ENCODE measurements around the gene NLGN4X.

The NLGN4X gene

GRCh38 chrX:6149060-6149872 lies 79.4 kb downstream of the NLGN4X start:
- DNase-seq, result no peak

- DNase-seq, result no peak
These were observed 94.4 kb downstream of the NLGN4X start for GRCh38 chrX:6134255-6134654.

DNA sequence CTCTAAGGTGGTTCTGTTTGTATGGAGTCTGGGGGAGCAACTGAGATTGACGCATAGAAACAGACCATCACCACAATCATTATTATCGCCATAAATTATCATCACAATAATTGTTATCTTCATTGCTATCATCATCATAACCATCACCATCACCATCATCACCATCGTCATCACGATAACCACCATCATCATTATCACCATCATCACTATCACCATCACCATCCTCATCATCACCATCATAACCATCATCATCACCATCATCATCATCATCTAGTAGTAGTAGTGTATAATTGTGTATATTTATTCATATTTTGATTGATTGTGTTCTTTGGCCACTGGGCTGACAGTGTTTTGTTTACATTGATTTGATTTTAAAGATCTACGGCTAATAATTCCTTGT lies 95.7 kb downstream of the NLGN4X start:
- DNase-seq, result no peak

- no peak for DNase-seq
These were observed 97.4 kb downstream of the NLGN4X start for GRCh38 chrX:6131287-6131686.

DNA sequence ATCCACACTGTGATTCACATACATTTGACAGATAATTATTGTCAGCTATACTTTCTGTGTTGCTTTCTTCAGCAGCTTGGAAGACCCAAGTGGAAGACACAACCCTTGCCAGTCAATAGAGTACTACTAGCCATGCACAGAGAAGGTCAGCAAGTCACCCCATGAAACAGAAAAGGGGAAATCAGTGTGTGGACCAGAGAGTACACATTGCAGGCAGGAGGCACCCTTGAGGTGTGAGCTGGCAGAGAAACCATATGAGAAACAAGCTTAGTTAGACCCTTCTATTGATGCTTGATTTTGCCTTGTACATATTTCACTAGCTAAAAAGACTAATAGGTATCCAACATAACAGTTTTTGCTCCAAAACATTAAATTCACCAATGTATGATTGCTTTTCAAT lies 99.5 kb downstream of the NLGN4X start:
- no peak for DNase-seq

DNA sequence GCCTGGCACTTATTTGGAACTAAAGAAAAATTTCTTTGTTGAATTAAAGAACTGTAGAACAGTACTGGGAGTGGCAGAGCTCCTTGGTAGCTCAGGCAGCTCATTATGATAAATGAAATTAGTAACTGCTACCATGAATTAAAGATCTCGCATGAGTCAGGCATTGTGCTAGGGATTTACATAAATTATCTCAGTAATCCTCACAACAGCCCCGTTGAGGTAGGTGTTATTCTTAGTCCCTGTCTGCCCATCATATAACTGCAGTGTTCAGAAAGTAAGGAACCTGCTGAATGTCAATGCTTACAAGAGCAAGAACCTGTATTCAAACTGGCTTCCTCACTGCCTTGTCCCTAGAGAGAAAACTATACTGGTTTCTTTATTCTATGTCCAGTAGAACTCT lies 108.3 kb downstream of the NLGN4X start:
- no peak for DNase-seq

DNA sequence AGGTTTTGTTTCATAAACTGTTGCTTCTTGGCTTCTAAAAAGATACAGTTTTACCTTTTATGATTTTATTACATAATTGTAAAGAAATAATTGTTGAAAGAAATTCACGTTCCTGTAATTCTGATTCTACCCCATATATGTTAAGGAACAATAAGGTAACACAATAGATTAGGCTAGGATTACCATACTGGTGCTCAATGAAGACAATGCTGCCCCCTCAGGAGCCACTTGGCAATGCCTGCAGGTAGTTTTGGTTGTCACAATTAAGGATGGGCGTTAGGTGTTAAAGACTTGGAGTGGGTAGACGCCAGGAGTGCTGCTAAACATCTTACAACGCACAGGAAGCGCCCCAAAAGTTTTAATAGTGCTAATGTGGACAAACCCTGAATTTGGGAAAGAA lies 133.2 kb downstream of the NLGN4X start:
- no peak for DNase-seq

- no peak for DNase-seq
These were observed 154.1 kb downstream of the NLGN4X start for GRCh38 chrX:6074532-6074931.

- DNase-seq, result no peak
These were observed 156.9 kb downstream of the NLGN4X start for GRCh38 chrX:6071731-6072130.

GRCh38 chrX:6067600-6067999 lies 161.1 kb downstream of the NLGN4X start:
- no peak for DNase-seq

DNA sequence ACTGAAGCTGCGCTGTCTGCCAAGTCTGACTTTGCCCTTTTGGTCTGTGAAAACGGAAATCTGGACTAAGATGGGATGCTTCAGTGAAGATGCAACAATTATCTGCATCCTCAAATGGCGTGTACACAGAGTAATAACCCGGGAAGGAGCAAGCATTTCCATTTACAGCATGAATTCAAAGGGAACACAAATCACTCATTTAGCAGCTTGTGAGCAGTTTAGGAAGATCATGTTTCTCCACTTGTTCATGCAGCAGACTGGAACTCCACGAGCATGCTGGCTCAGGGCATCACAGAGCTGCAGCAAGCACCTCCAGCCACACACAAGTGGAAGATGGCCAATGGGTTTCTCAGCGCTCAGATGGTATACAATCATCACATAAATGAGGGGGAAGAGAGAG lies 175.5 kb downstream of the NLGN4X start:
- DNase-seq, result no peak

GRCh38 chrX:6052111-6052745 lies 176.4 kb downstream of the NLGN4X start:
- no peak for DNase-seq

GRCh38 chrX:6049132-6049531 lies 179.5 kb downstream of the NLGN4X start:
- DNase-seq, result no peak

GRCh38 chrX:6041630-6042029 lies 187.0 kb downstream of the NLGN4X start:
- DNase-seq, result no peak

DNA sequence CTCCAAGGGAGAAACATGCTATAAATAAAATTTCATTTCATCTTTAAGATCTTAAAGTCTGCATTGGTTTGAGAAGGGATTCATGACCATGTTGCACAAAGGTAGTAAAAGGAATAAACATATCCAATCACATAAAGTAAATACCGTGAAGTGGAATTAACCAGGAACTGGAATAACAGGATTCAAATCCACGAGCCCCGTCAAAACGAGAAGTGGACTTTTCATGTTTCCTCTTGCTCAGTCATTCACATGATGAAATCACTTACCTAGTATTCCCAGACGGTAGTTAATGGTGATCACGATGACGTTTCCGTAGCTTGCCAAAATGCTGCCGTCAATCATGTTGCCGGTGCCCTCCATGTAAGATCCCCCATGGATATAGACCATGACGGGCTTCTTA lies 199.7 kb downstream of the NLGN4X start:
- DNase-seq, result no peak

- DNase-seq, result no peak
These were observed 201.7 kb downstream of the NLGN4X start for GRCh38 chrX:6026980-6027379.

DNA sequence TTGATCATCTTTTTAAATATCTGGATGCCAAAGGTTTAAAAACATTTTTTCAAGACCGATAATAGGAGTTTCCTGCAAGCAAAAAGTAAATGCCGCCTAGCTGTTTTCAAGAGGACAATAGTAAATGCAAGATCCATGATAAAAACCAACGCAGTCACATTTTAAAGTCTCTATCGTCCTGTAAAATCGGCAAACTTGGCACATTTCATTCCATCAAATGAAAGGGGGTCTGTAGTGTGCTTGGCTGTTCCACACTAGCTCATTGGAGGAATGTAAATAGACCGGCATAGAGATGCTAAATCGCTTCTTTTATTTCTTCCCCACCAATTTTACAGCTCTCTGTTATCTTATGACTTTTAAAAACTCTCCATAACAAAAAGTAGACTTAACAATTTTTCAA lies 202.2 kb downstream of the NLGN4X start:
- no peak for DNase-seq

DNA sequence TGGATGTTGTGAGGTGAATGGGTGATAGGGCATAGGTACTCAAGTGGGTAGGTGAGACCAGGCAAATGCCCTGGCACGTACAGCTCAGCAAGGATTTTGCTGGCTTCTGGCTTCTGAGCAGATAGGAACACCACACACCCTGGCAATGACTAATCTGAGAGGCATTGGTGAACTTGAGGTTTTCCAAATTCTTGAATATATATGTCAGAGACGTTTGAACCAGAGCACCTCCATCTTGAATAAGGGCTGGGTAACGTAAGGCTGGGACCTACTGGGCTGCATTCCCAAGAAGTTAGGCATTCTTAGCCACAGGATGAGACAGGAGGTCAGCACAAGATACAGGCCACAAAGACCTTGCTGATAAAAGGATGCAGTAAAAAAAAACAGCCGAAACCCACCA lies 204.5 kb downstream of the NLGN4X start:
- DNase-seq, result no peak

DNA sequence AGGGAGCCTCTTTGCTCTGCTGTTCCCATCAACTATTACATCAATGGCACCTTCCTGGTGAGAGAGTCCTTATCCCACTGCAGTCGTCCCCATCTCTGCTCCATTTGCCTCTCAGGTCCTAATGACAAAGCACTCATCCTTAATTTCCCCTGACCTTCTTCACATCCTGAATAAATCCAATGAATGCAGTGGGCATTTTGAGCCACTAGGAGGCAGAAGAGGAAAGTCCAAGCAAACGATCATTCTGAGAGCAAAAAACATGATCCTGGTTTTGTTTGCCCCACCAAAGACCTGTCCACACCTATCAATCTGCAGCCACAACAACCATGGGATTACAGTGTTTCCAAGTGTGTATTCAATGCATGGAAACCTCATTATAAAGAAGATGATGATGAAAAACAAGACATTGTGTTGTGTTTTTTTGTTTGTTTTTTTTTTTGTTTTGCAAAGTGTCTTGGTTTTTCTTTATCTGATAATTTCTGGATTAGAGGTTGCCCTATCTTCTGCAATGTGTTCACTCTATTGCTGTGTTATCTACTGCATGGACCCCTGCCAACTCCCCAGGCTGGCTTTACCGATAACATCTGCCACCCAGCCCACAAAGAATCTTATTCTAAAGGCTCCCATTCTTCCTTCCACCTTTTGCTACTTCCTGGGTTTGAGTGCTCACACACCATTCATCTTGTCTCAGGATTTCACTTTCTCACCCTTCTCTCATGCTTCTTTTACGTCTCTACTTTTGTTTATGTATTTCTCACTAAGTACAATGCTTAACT lies 207.2 kb downstream of the NLGN4X start:
- DNase-seq, result peak; percentile 10 to 17

DNA sequence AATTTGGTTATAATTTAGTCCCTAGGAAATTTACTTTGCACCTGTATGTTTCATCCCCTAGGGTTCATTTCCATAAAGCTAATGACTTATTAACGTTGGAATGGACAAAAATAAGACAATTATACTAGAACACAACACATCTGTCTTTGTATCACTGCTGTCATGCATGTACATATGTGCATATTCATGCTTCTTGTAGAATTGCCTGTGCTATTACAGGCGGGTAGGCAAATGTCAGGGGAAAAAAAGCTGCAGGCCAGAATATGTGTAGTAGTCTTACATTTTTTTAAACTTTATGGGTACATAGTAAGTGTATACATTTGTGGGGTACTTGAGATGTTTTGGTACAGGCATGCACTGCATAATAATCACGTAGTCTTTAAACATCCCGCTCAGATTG lies 209.6 kb downstream of the NLGN4X start:
- no peak for DNase-seq

DNA sequence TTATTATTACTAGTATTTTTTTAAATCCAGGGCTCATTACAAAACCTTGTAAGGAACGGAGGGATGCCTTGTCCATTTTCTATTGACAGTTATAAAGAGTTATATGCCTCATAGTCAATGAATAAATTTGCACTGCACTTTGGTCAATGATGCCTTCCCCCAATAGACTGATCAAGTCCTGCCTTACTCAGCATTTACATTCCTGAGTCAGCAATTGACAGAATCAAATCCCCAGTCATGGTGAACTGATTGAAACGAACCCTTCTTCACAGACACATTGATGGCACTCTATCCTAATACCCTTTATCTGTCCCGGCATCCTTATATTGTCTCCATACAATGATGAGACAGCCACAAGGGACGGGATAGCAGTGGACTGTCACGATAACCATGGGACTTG lies 213.2 kb downstream of the NLGN4X start:
- no peak for DNase-seq

GRCh38 chrX:6012357-6012756 lies 216.3 kb downstream of the NLGN4X start:
- no peak for DNase-seq

DNA sequence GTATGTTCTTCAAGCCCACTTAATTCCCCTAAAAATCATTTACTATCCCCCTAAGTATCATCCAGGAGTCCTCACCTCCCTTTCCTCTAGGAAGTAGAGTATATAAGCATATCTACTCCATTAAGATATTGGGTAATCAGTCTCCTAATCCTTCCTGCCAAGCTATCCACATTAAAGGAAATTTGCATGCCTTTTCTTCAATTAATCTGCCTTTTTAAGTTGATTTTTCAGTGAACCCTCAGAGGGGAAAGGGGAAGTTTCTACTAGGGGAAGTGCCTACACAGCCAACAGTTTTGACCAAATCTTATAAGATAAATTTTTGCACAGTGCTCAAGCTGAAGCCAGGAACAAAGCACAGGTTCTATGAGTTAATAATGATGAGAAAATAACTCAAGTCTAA lies 222.8 kb downstream of the NLGN4X start:
- no peak for DNase-seq

DNA sequence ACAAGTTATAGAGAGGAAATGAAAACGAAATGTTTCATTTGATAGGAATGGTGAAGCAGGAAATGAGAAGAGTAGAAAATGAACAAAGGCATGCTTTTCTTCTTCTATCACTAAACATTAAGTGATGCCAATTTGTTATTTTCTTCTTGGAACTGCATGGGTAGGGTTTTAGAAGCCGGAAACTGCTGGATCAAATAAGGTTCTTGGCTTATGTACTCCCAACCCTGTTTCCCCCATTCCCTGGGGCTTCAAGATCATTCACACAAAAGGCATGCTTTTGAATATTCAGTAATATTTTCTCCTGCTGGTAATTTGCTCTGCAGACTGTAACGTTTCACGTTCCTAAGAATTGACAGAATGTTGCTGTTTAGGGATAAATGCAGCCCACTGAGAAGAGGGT lies 224.1 kb downstream of the NLGN4X start:
- DNase-seq, result no peak

All from stimulated activated CD4-positive, alpha-beta T cell treated with anti-CD3 and anti-CD28 coated beads, Interleukin-2, amount 100 ng/mL, for 24 hours (primary cell).